Right lobe of liver (tissue), 4 donors: Measurements from ENCODE around the gene RAB8A.

Experiments
- POLR2A ChIP-seq: fragments of 450-650 bp; IDR thresholded peaks from one replicate; pipeline ENCODE4 v1.6.1; 2017; ENCODE audit warnings: antibody characterized with exemption, mild to moderate bottlenecking
- TF ChIP-seq, protein P1 (sequence below), 4 donors: fragments of 200-600 bp in 3 of 4; fragments of 450-650 bp in 1 of 4; IDR thresholded peaks; one replicate each; pipeline versions ENCODE4 v1.5.1 to v1.8.0; 2016 to 2022; ENCODE audit warnings: antibody characterized with exemption in 4 of 4, mild to moderate bottlenecking in 2 of 4
- donor health status: DM: no; HTN: no; CAD: no.
- donor health status: DM: no; HTN: no; CAD: no.
- donor health status: DM: no; HTN: yes; CAD: no.

DNA sequence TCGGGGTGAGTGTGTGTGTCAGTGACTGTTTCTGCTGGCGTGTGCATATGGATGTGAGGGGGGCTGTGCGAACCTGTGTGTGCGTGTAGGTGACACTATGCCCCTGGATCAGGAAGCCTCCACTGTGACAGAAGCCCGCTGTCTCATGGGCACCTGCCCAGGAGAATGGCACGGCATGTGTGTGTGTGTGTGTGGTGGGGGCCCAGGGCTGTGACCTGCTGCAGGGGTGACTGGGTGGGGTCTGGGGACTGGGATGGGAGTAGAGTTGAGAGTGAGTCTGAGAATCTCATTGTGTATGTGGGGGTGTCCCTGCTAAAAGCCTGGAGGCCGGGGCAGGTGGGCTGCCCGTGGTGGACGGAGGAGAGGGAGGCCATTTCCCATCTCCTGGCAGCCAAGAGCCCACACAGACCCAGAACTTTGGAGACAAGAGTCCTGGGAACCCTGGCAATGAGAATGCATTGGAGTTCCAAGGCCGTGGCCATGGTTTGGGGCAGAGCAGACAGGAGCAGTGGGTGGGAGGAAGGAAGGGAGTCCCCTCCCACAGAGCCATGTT lies 41.8 kb upstream of the RAB8A start:
- TF ChIP-seq POLR2A: no peak
- TF ChIP-seq, protein P1, sequence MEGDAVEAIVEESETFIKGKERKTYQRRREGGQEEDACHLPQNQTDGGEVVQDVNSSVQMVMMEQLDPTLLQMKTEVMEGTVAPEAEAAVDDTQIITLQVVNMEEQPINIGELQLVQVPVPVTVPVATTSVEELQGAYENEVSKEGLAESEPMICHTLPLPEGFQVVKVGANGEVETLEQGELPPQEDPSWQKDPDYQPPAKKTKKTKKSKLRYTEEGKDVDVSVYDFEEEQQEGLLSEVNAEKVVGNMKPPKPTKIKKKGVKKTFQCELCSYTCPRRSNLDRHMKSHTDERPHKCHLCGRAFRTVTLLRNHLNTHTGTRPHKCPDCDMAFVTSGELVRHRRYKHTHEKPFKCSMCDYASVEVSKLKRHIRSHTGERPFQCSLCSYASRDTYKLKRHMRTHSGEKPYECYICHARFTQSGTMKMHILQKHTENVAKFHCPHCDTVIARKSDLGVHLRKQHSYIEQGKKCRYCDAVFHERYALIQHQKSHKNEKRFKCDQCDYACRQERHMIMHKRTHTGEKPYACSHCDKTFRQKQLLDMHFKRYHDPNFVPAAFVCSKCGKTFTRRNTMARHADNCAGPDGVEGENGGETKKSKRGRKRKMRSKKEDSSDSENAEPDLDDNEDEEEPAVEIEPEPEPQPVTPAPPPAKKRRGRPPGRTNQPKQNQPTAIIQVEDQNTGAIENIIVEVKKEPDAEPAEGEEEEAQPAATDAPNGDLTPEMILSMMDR (IDR thresholded peaks at IDR 0.05): no peak
